ENCODE data around the gene FCN1.

- TF ChIP-seq CTCF (IDR thresholded peaks at IDR 0.05; ENCODE audit: low read depth, low read length) (no peak), POLR2A (IDR thresholded peaks at IDR 0.05; ENCODE audit: extremely low read depth, insufficient read length) (no peak), MYC (IDR thresholded peaks at IDR 0.05; ENCODE audit: low read depth, low read length) (no peak), MAX (IDR thresholded peaks at IDR 0.05; ENCODE audit: low read depth, low read length) (no peak)
Measured at GRCh38 chr9:134882204-134882785, 35.4 kb downstream of the FCN1 start.

Measured in NB4 (cell line).